H1 (cell line): ENCODE measurements around the gene SCGB1A1. TPM values are rescaled to one million over a fixed set of nuclear protein-coding genes. Genes with fewer than 3 reads are reported as not detected.

Experiments
- CTCF ChIA-PET: fragments of 300-600 bp; sonication (Branson Sonifier 250); formaldehyde crosslinking; loops from one replicate; lab custom pipeline; 2021; ENCODE audit not compliant: partially characterized antibody; lab: Charles Lee
- POLR2A ChIA-PET: fragments of 300-600 bp; sonication (Branson Sonifier 250); formaldehyde crosslinking; loops from one replicate; lab custom pipeline; 2021; ENCODE audit warnings: inconsistent platforms; ENCODE audit not compliant: partially characterized antibody; lab: Charles Lee
- DNase-seq, 2 experiments: peaks; one replicate each; pipeline versions ENCODE4 v3.0.0 to v3.0.0-alpha.2; 2010 to 2022; ENCODE audit warnings: low spot score in 2 of 2, low read depth in 1 of 2, mixed read lengths in 1 of 2
- FAIRE-seq: peaks from 2 replicates; lab custom pipeline; 2011; peaks lifted over from hg19 to GRCh38; lab: Jason Lieb, UNC
- H2AFZ ChIP-seq: 2 replicates; pipeline ENCODE4 v1.8.1; 2012; ENCODE audit warnings: low read length, inconsistent platforms
- H2AK5ac ChIP-seq: 2 replicates; pipeline ENCODE4 v1.6.1; 2013; ENCODE audit warnings: low read depth, low read length
- H2BK120ac ChIP-seq: replicated peaks from 2 replicates; pipeline ENCODE3; 2013; ENCODE audit warnings: low read depth, low read length, inconsistent platforms
- H2BK12ac ChIP-seq: 2 replicates; pipeline ENCODE4 v1.6.1; 2013; ENCODE audit warnings: low read depth, low read length
- H2BK15ac ChIP-seq: 2 replicates; pipeline ENCODE4 v1.6.1; 2013; ENCODE audit warnings: low read length
- H2BK20ac ChIP-seq: 2 replicates; pipeline ENCODE4 v1.6.1; 2013; ENCODE audit warnings: low read length
- H2BK5ac ChIP-seq: 2 replicates; pipeline ENCODE4 v1.6.1; 2013; ENCODE audit warnings: low read depth, low read length
- H3K14ac ChIP-seq: 2 replicates; pipeline ENCODE4 v1.6.1; 2013; ENCODE audit warnings: inconsistent platforms; ENCODE audit not compliant: insufficient read length
- H3K18ac ChIP-seq: 2 replicates; pipeline ENCODE4 v1.6.1; 2013; ENCODE audit warnings: low read length; ENCODE audit errors: extremely low read depth
- H3K23ac ChIP-seq: 2 replicates; pipeline ENCODE4 v1.6.1; 2013; ENCODE audit warnings: inconsistent platforms; ENCODE audit not compliant: insufficient read length
- H3K23me2 ChIP-seq: 2 replicates; pipeline ENCODE4 v1.6.1; 2013; ENCODE audit warnings: low read depth, low read length
- H3K27ac ChIP-seq: 2 replicates; pipeline ENCODE4 v1.6.1; 2011; ENCODE audit warnings: low read depth, low read length, inconsistent platforms
- H3K27me3 ChIP-seq, 4 experiments: replicated peaks in 1 of 4; 1 replicate in 1 of 4; 2 replicates in 3 of 4; pipeline versions ENCODE4 v1.6.1 to v1.8.1; 2011 to 2013; ENCODE audit warnings: low read length in 3 of 4, mild to moderate bottlenecking in 3 of 4, inconsistent platforms in 2 of 4, mixed read lengths in 2 of 4, moderate library complexity in 1 of 4; ENCODE audit not compliant: control insufficient read depth in 3 of 4, insufficient read depth in 3 of 4; ENCODE audit errors: extremely low read depth in 1 of 4
- H3K36me3 ChIP-seq, 4 experiments: 2 replicates each; pipeline versions ENCODE4 v1.6.1 to v1.8.1; 2011 to 2013; ENCODE audit warnings: mild to moderate bottlenecking in 4 of 4, low read length in 3 of 4, moderate library complexity in 2 of 4, control low read depth in 1 of 4, inconsistent platforms in 1 of 4; ENCODE audit not compliant: insufficient read depth in 4 of 4, control insufficient read depth in 2 of 4
- H3K4ac ChIP-seq: replicated peaks from 2 replicates; pipeline ENCODE3; 2013; ENCODE audit warnings: low read length, low read depth, mixed read lengths, inconsistent platforms; ENCODE audit not compliant: insufficient read length
- H3K4me1 ChIP-seq, 4 experiments: replicated peaks in 1 of 4; 1 replicate in 1 of 4; 2 replicates in 3 of 4; pipeline versions ENCODE4 v1.6.1 to v1.8.1; 2011 to 2013; ENCODE audit warnings: low read length in 3 of 4, inconsistent platforms in 2 of 4, mixed read lengths in 1 of 4; ENCODE audit not compliant: insufficient read depth in 4 of 4, control insufficient read depth in 3 of 4
- H3K4me2 ChIP-seq, 2 experiments: 2 replicates each; pipeline versions ENCODE4 v1.6.1 to v1.8.1; 2011 to 2013; ENCODE audit warnings: low read depth in 2 of 2, low read length in 2 of 2, control low read depth in 1 of 2, inconsistent platforms in 1 of 2, mild to moderate bottlenecking in 1 of 2; ENCODE audit not compliant: insufficient read depth in 1 of 2
- H3K4me3 ChIP-seq, 4 experiments: fragments of 200-600, 300-600 bp in 1 of 4; sonication (generic), shearing (Covaris generic), sonication (Bioruptor Twin) in 1 of 4; 2 replicates each; pipeline versions ENCODE4 v1.5.1 to v1.8.1; 2011 to 2016; ENCODE audit warnings: low read length in 4 of 4, low read depth in 3 of 4, control low read depth in 2 of 4, inconsistent platforms in 2 of 4, mild to moderate bottlenecking in 2 of 4, mixed read lengths in 1 of 4, moderate library complexity in 1 of 4; ENCODE audit not compliant: insufficient read depth in 2 of 4; ENCODE audit errors: extremely low read depth in 1 of 4
- H3K56ac ChIP-seq: replicated peaks from 2 replicates; pipeline ENCODE3; 2013; ENCODE audit warnings: low read depth, mild to moderate bottlenecking, mixed read lengths, low read length, inconsistent platforms; ENCODE audit not compliant: insufficient read length
- H3K79me1 ChIP-seq: 2 replicates; pipeline ENCODE4 v1.6.1; 2013; ENCODE audit warnings: low read depth, low read length, control low read depth
- H3K79me2 ChIP-seq, 2 experiments: 2 replicates each; pipeline versions ENCODE4 v1.6.1 to v1.8.1; 2012 to 2013; ENCODE audit warnings: low read length in 2 of 2, mild to moderate bottlenecking in 2 of 2, inconsistent platforms in 1 of 2; ENCODE audit not compliant: insufficient read depth in 2 of 2, control insufficient read depth in 1 of 2
- H3K9ac ChIP-seq, 4 experiments: replicated peaks in 1 of 4; 1 replicate in 1 of 4; 2 replicates in 3 of 4; pipeline versions ENCODE4 v1.6.1 to v1.8.1; 2011 to 2013; ENCODE audit warnings: low read depth in 3 of 4, low read length in 3 of 4, control low read depth in 2 of 4, mild to moderate bottlenecking in 2 of 4, moderate library complexity in 2 of 4, inconsistent platforms in 1 of 4; ENCODE audit errors: extremely low read depth in 1 of 4
- H3K9me3 ChIP-seq, 2 experiments: 2 replicates each; pipeline versions ENCODE4 v1.6.1 to v1.8.1; 2012 to 2013; ENCODE audit warnings: mild to moderate bottlenecking in 2 of 2, moderate library complexity in 2 of 2, control low read depth in 1 of 2, inconsistent platforms in 1 of 2, low read depth in 1 of 2, low read length in 1 of 2, mixed read lengths in 1 of 2; ENCODE audit not compliant: insufficient read depth in 2 of 2
- H4K20me1 ChIP-seq, 2 experiments: replicated peaks in 1 of 2; 2 replicates each; pipeline versions ENCODE3 to v1.8.1; 2011 to 2013; ENCODE audit warnings: inconsistent platforms in 2 of 2, low read length in 2 of 2, mild to moderate bottlenecking in 1 of 2; ENCODE audit not compliant: insufficient read depth in 2 of 2, control insufficient read depth in 1 of 2
- H4K5ac ChIP-seq: 2 replicates; pipeline ENCODE4 v1.6.1; 2013; ENCODE audit warnings: low read length, low read depth, mixed read lengths, inconsistent platforms; ENCODE audit not compliant: insufficient read length
- H4K8ac ChIP-seq: 2 replicates; pipeline ENCODE4 v1.8.0; 2013; ENCODE audit warnings: mild to moderate bottlenecking, moderate library complexity, low read length, inconsistent platforms; ENCODE audit not compliant: insufficient read depth; ENCODE audit errors: extremely low read depth
- H4K91ac ChIP-seq: replicated peaks from 2 replicates; pipeline ENCODE3; 2013; ENCODE audit warnings: low read length, mixed read lengths, inconsistent platforms; ENCODE audit not compliant: insufficient read length
- BRCA1 ChIP-seq: IDR thresholded peaks from 2 replicates; pipeline ENCODE4 v1.6.1; 2012; ENCODE audit warnings: low read depth, low read length, improper control_type of control experiment
- CBX5 ChIP-seq: fragments of 300-800, 300-1000 bp; sonication (generic); IDR thresholded peaks from 2 replicates; pipeline ENCODE4 v1.7.1; 2016; ENCODE audit warnings: antibody characterized with exemption, low read length, low read depth
- EZH2 ChIP-seq: fragments of 200-600 bp; sonication (generic); IDR thresholded peaks from 2 replicates; pipeline ENCODE4 v1.7.1; 2012; ENCODE audit warnings: low read depth, mild to moderate bottlenecking, moderate library complexity, low read length, inconsistent platforms; ENCODE audit not compliant: severe bottlenecking
- FOSL1 ChIP-seq: IDR thresholded peaks from 2 replicates; pipeline ENCODE4 v1.6.1; 2011; ENCODE audit warnings: mild to moderate bottlenecking, low read depth, low read length, moderate library complexity; ENCODE audit not compliant: insufficient read depth
- HDAC6 ChIP-seq: IDR thresholded peaks from one replicate; pipeline ENCODE4 v1.7.1; 2012; ENCODE audit warnings: low read depth, mild to moderate bottlenecking, inconsistent platforms, low read length, moderate library complexity
- SIRT6 ChIP-seq: IDR thresholded peaks from one replicate; pipeline ENCODE4 v1.7.1; 2012; ENCODE audit warnings: low read length, inconsistent platforms
- SUZ12 ChIP-seq: fragments of 200-600 bp; sonication (generic); IDR thresholded peaks from 2 replicates; pipeline ENCODE4 v1.6.1; 2012; ENCODE audit warnings: mild to moderate bottlenecking, inconsistent platforms, low read length, moderate library complexity, mixed read lengths
- TAF7 ChIP-seq: optimal IDR thresholded peaks from 2 replicates; pipeline ENCODE3; 2011; ENCODE audit warnings: low read depth, mild to moderate bottlenecking, inconsistent platforms, low read length, moderate library complexity, borderline replicate concordance
- WGBS, 2 experiments: shearing (Covaris generic) in 1 of 2; methylation state at CpG; one replicate each; pipeline versions ENCODE4 v1.1.6 to v1.1.7; 2013 to 2015; ENCODE audit warnings: low lambda C conversion rate in 2 of 2, mixed read lengths in 2 of 2, inconsistent platforms in 1 of 2, low coverage in 1 of 2, missing lambda C conversion rate in 1 of 2; ENCODE audit not compliant: insufficient replicate concordance in 2 of 2, insufficient coverage in 1 of 2, insufficient read length in 1 of 2; ENCODE audit errors: extremely low coverage in 1 of 2, missing lambda C conversion rate in 1 of 2; 5-methylcytosine and 5-hydroxymethylcytosine counted together
- polyA plus RNA-seq, 7 experiments: library from polyadenylated mRNA; depleted of rRNA in 3 of 7; stranded (reverse) in 5 of 7; unstranded in 2 of 7; fragments of >200 nt in 5 of 7; fragments of 200-250 nt in 2 of 7; gene quantifications; 1 replicate in 5 of 7; 2 replicates in 1 of 7; 4 replicates in 1 of 7; pipeline versions ENCODE4 v1.2.1 to v1.2.3, GENCODE V29; 2011 to 2013; ENCODE audit warnings: missing spikeins in 2 of 7, mixed read lengths in 2 of 7
- total RNA-seq: library from RNA; stranded (reverse); fragmentation: NEBNext Ultra II Directional; extraction: Animal tissue kit (Norgen Biotek cat#: 25700); gene quantifications from 2 replicates; pipeline ENCODE4 v1.2.1, GENCODE V29; 2021
- TF ChIP-seq, protein P1 (sequence below): IDR thresholded peaks from 2 replicates; pipeline ENCODE4 v1.6.1; 2012; ENCODE audit warnings: inconsistent platforms
- TF ChIP-seq, protein P2 (sequence below): IDR thresholded peaks from 2 replicates; pipeline ENCODE4 v1.6.1; 2011; ENCODE audit warnings: low read depth, mild to moderate bottlenecking, low read length; ENCODE audit not compliant: insufficient read depth
- TF ChIP-seq, protein P3 (sequence below): IDR thresholded peaks from 2 replicates; pipeline ENCODE4 v1.6.1; 2011; ENCODE audit warnings: low read length, improper control_type of control experiment

Gene SCGB1A1
- total and polyA plus RNA-seq, 2 of the 8 experiments (the other 6 are each of a cell fraction or from before 2014, with no cell fraction given) = not detected

DNA sequence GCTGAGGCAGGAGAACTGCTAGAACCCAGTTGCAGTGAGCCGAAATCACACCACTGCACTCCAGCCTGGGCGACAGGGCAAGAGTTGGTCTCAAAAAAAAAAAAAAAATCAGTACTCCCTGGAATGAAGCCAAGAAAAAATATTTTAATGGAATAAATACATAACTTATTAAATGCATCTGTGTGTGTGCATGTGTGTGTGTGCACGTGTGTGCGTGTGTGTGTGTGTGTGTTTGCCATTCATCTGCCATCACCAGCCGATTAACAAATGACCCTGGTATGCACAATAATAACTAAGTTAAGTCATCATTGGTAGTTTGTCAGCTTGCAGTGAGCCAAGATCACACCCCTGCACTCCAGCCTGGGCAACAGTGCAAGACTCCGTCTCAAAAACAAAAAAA lies 35.0 kb upstream of the SCGB1A1 start:
- Histone ChIP-seq H3K4me2 (no peak overlapping the region), H3K4ac (no peak overlapping the region), H3K23ac (no peak overlapping the region), H2AK5ac (no peak overlapping the region), H2BK12ac (no peak overlapping the region), H2BK20ac (no peak overlapping the region), H4K5ac (no peak overlapping the region), H2BK120ac (no peak overlapping the region), H3K4me1 (no peaks in the 10 kb centered on the region), H4K8ac (no peak overlapping the region), H3K36me3 (no peaks in the 10 kb centered on the region), H3K79me2 (no peaks in the 10 kb centered on the region), H3K9me3 (no peaks in the 10 kb centered on the region), H4K20me1 (no peaks in the 10 kb centered on the region), H2BK5ac (no peak overlapping the region), H3K18ac (no peak overlapping the region), H3K9ac (no peak overlapping the region), H3K79me1 (no peaks in the 10 kb centered on the region), H3K23me2 (no peaks in the 10 kb centered on the region), H2BK15ac (no peak overlapping the region), H3K14ac (no peak overlapping the region), H3K27me3 (no peaks in the 10 kb centered on the region), H4K91ac (no peak overlapping the region), H3K4me3 (no peak overlapping the region), H2AFZ (no peak overlapping the region), H3K27ac (no peak overlapping the region), H3K56ac (no peak overlapping the region)
- POLR2A ChIA-PET = no interaction called here
- TF ChIP-seq EZH2 = no peak
- TF ChIP-seq BRCA1 = no peak
- no peak for TF ChIP-seq CBX5
- no peak for TF ChIP-seq TAF7
- TF ChIP-seq, protein P1, sequence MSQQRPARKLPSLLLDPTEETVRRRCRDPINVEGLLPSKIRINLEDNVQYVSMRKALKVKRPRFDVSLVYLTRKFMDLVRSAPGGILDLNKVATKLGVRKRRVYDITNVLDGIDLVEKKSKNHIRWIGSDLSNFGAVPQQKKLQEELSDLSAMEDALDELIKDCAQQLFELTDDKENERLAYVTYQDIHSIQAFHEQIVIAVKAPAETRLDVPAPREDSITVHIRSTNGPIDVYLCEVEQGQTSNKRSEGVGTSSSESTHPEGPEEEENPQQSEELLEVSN = no peak
- TF ChIP-seq, protein P2, sequence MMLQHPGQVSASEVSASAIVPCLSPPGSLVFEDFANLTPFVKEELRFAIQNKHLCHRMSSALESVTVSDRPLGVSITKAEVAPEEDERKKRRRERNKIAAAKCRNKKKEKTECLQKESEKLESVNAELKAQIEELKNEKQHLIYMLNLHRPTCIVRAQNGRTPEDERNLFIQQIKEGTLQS = no peak
- TF ChIP-seq, protein P3, sequence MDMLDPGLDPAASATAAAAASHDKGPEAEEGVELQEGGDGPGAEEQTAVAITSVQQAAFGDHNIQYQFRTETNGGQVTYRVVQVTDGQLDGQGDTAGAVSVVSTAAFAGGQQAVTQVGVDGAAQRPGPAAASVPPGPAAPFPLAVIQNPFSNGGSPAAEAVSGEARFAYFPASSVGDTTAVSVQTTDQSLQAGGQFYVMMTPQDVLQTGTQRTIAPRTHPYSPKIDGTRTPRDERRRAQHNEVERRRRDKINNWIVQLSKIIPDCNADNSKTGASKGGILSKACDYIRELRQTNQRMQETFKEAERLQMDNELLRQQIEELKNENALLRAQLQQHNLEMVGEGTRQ = no peak
- TF ChIP-seq SIRT6 = no peak
- no peak for TF ChIP-seq FOSL1
- no peak for TF ChIP-seq HDAC6
- no peak for TF ChIP-seq SUZ12
- FAIRE-seq = no peak
- WGBS, 2 experiments = 97% methylated on average over 6 of the region's 6 CpGs; no CpG with 5 or more reads in 1 of the 2 experiments
- CTCF ChIA-PET = interaction anchor here (0.6 to 1.6 kb wide), 5 partner anchors 10 to 244 kb away, joined by 3 to 8 read pairs (median 3); no protein-coding TSS in a partner anchor
- DNase-seq = no peak
